AG04449 (cell line): ENCODE measurements around the gene LRP1B.

Experiments
- CTCF ChIA-PET: fragments of 350-600 bp; formaldehyde crosslinking; extraction: SDS; loops from one replicate; lab custom pipeline; 2021; ENCODE audit warnings: antibody characterized with exemption; lab: Yijun Ruan, JAX
- POLR2A ChIA-PET: fragments of 400-600, 350-600 bp; formaldehyde crosslinking; extraction: SDS; loops from one replicate; lab custom pipeline; 2020; ENCODE audit warnings: antibody characterized with exemption, inconsistent platforms; lab: Yijun Ruan, JAX
- DNase-seq: peaks from one replicate; pipeline ENCODE4 v3.0.0-alpha.2; 2010; ENCODE audit warnings: low read depth, low spot score
- H3K4me3 ChIP-seq: 2 replicates; pipeline ENCODE4 v1.5.1; 2011; ENCODE audit warnings: low read depth, mild to moderate bottlenecking, control low read depth, low read length
- CTCF ChIP-seq: IDR thresholded peaks from one replicate; pipeline ENCODE4 v1.5.1; 2011; ENCODE audit warnings: mild to moderate bottlenecking, moderate library complexity, low read length, control low read depth, inconsistent platforms; ENCODE audit not compliant: insufficient read depth; ENCODE audit errors: missing control alignments

Gene LRP1B

GRCh38 chr2:140918426-140918825, 1212.4 kb downstream of the LRP1B start:
- no peak overlapping the region for H3K4me3 ChIP-seq
- DNase-seq, result no peak
- no peak for TF ChIP-seq CTCF
- ChIA-PET CTCF (no interaction called here), POLR2A (no interaction called here)

GRCh38 chr2:140916410-140916809, 1214.4 kb downstream of the LRP1B start:
- ChIA-PET CTCF (no interaction called here), POLR2A (no interaction called here)
- TF ChIP-seq CTCF, result no peak
- DNase-seq, result no peak
- no peak overlapping the region for H3K4me3 ChIP-seq

- DNase-seq, result no peak
- H3K4me3 ChIP-seq, result no peak overlapping the region
- TF ChIP-seq CTCF, result no peak
- ChIA-PET CTCF (no interaction called here), POLR2A (no interaction called here)
Observed at GRCh38 chr2:140910683-140911082, 1220.1 kb downstream of the LRP1B start.

- H3K4me3 ChIP-seq, result no peak overlapping the region
- no peak for DNase-seq
- TF ChIP-seq CTCF, result no peak
- ChIA-PET POLR2A (no interaction called here), CTCF (interaction anchor here (1.0 kb wide), 1 partner anchor 41 kb away, joined by 3 read pairs; no protein-coding TSS in a partner anchor)
Observed at GRCh38 chr2:140905083-140905781, 1225.6 kb downstream of the LRP1B start.

- ChIA-PET CTCF (no interaction called here), POLR2A (no interaction called here)
- H3K4me3 ChIP-seq, result no peak overlapping the region
- DNase-seq, result no peak
- no peak for TF ChIP-seq CTCF
Observed at GRCh38 chr2:140895378-140895777, 1235.4 kb downstream of the LRP1B start.

GRCh38 chr2:140893685-140894084, 1237.1 kb downstream of the LRP1B start:
- ChIA-PET CTCF (no interaction called here), POLR2A (no interaction called here)
- no peak overlapping the region for H3K4me3 ChIP-seq
- no peak for TF ChIP-seq CTCF
- peak; percentile 38 for DNase-seq
